Measurements from ENCODE around the gene RCN2.

- TF ChIP-seq CTCF (conservative IDR thresholded peaks at IDR 0.05; ENCODE audit: low read depth, low read length), result no peak
- no peak for TF ChIP-seq EZH2 (IDR thresholded peaks at IDR 0.05; ENCODE audit: borderline replicate concordance, low read depth, low read length, poor library complexity, severe bottlenecking)
These were observed 51.2 kb downstream of the RCN2 start for GRCh38 chr15:76982756-76983155.
